Measurements from ENCODE around the gene NOSTRIN.
"Not testable (repeated sequence)": the region's sequence is repeated elsewhere in the genome, so short reads cannot be mapped to it uniquely, and the experiment has no call there.

NOSTRIN gene

DNA sequence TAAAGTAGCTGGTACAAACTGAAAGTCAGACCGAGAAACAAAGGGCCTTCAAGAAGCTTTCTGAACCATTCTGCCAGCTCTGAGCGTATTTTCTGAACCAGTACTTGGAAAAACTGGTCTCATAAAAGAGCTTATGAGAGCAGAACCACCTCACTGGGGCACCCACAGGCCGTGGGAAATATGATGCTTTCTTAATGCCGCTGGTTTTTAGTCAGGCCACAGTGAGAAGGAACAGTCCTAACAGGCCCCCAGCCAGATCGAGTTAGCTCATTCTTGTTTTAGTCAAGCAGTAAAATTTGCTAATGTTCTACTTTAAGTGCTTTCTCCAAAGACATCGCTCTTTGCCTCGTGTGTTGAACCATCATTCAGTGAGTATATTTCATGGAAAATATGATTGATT, 12.7 kb upstream of the NOSTRIN start:
- no peak for DNase-seq (ENCODE audit: low read depth in 2 of 2)

DNA sequence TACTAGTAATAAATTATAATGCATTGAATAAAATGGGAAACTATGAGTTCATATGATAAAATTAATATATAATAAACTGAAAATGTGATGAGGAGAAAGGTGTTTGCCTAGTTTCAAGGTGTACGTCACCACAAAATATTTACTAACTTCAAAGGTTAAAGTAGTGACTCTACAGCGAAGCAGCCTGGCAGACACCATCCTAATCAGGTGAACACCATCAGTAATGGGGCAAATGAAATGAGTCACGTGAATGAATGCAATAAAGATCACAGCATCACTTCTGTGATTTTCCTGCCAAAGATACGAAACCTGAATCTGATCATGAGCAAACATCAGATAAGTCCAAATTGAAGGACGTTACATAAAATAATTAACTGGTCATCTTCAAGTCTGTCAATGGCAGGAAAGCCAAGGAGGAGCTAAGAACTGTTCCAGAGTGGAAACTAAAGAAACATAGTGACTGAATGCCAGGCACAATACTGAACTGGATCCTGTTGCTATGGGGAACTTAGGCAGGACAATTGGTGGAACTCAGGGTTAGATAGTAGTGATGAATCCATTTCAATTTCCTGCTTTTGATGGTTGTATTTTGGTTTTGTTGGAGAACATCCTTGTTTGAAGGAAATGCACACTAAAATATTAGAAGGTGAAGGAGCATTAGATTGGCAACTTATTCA, 12.1 kb upstream of the NOSTRIN start:
- DNase-seq (ENCODE audit: low read depth in 2 of 2), result no peak

DNA sequence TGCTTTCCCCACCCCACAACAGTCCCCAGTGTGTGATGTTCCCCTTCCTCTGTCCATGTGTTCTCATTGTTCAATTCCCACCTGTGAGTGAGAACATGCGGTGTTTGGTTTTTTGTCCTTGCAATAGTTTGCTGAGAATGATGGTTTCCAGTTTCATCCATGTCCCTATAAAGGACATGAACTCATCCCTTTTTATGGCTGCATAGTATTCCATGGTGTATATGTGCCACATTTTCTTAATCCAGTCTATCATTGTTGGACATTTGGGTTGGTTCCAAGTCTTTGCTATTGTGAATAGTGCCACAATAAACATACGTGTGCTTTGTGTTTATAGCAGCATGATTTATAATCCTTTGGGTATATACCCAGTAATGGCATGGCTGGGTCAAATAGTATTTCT, 11.3 kb upstream of the NOSTRIN start:
- not testable (repeated sequence) for DNase-seq (ENCODE audit: low read depth in 2 of 2)

GRCh38 chr2:168793596-168793995, 8.8 kb upstream of the NOSTRIN start:
- no peak for DNase-seq (ENCODE audit: low read depth in 2 of 2)

- DNase-seq (ENCODE audit: low read depth in 2 of 2), result no peak
Measured at GRCh38 chr2:168794968-168795367, 7.5 kb upstream of the NOSTRIN start.

GRCh38 chr2:168796090-168796577, 6.3 kb upstream of the NOSTRIN start:
- DNase-seq (ENCODE audit: low read depth in 2 of 2), result no peak

- DNase-seq (ENCODE audit: low read depth in 2 of 2), result no peak
Measured at GRCh38 chr2:168796583-168797285, 5.7 kb upstream of the NOSTRIN start.

DNA sequence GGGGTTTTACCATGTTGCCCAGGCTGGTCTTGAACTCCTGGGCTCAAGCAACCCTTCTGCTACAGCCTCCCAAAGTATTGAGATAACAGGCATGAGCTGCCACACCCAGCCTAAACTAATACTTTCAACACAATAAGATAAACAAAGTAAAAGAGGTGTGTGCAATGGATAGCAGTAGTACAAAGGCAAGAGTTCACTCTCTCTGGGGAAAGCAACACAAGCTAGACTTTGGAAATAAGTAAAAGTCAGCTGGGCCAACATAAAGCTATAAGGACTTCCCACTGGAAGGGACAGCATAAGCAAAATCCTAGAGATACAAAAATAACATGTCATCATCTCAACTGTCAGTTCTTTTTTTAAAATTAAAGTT, 5.2 kb upstream of the NOSTRIN start:
- no peak for DNase-seq (ENCODE audit: low read depth in 2 of 2)

- DNase-seq (ENCODE audit: low read depth in 2 of 2), result no peak
Measured at GRCh38 chr2:168798076-168798887, 4.2 kb upstream of the NOSTRIN start.

GRCh38 chr2:168798888-168799410, 3.5 kb upstream of the NOSTRIN start:
- no peak for DNase-seq (ENCODE audit: low read depth in 2 of 2)

- no peak for DNase-seq (ENCODE audit: low read depth in 2 of 2)
Measured at GRCh38 chr2:168801471-168801870, 966 bp upstream of the NOSTRIN start.

DNA sequence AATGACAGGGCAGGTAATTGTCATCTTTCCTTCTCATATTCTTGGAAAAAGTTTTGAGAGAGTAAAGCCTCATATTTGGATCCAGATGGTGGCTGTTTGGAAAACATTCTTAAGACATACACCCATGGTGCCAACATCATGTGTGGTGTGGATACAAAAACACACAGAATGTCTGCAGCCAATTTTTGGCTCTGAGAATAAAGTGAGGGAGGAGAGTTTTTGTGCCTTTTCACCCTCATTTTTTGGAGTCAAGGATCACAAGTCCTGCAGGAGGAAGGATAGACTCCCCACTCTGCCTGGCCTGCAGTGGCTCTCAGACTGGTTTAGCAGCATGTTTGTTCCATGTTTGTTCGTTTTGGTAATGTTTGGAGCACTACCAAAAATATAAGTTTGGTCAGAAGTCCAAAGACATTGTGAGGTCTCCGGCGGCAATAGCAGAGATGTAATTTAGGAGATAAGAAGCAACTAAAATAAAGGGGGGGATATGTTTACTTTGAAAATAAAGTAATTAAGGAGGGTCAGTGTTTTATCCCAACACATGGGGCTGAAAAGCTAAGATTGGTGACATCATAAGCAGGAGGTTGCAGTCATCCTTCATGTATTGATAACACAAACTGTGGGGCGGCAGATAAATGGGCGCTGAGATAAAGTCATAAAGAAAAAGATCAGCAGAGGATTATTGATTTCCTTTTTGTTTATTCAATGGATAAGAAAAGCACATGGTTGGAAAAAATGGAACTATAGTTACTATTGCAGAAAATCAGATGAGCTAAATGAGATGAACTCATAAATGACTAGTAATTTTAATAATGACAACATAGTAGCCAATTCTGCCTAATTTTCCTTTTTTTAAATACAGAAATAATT, 655 bp downstream of the NOSTRIN start:
- DNase-seq (ENCODE audit: low read depth in 2 of 2), result no peak

DNA sequence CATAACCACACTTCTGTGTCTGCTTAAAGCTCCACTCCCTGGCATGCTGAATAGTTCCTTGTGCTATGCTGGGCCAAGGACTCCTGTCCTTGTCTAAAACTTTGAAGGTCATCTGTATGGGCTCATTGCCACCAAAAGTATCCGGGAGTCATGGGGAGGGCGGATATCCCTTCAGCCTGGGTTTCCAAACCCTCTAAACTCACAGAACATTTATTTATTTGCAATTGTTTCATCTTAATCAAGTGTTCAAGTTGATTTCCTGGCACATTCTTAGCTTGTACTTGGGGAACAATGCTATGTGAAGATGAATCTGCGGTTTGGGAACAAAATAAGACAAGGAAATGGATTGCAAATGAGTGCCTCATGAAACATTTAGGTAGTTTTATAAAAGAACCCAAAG, 1.8 kb downstream of the NOSTRIN start:
- no peak for DNase-seq (ENCODE audit: low read depth in 2 of 2)

DNA sequence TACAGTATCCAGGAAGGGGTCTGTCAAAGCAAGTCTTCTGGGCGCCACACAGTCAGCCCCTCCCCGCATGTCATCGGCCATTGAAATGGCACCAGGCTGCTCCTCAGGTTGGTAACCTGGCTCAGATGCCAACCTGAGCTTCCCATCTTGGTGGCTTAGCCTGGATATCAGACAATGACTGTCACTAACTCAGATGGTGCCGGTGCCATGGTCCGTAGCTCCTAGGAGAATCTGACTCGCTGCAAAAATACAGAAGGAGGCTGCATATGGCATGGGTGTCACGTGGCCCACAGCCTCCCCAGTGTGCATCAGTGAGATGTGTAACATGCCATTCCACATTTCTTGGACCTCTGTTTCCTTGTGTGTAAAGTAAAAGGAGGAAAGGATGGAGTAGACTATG, 3.2 kb downstream of the NOSTRIN start:
- no peak for DNase-seq (ENCODE audit: low read depth in 2 of 2)

GRCh38 chr2:168809537-168809936, 7.1 kb downstream of the NOSTRIN start:
- DNase-seq (ENCODE audit: low read depth in 2 of 2), result no peak

- DNase-seq (ENCODE audit: low read depth in 2 of 2), result no peak
Measured at GRCh38 chr2:168810235-168810634, 7.8 kb downstream of the NOSTRIN start.

GRCh38 chr2:168811696-168812095, 9.3 kb downstream of the NOSTRIN start:
- no peak for DNase-seq (ENCODE audit: low read depth in 2 of 2)

DNA sequence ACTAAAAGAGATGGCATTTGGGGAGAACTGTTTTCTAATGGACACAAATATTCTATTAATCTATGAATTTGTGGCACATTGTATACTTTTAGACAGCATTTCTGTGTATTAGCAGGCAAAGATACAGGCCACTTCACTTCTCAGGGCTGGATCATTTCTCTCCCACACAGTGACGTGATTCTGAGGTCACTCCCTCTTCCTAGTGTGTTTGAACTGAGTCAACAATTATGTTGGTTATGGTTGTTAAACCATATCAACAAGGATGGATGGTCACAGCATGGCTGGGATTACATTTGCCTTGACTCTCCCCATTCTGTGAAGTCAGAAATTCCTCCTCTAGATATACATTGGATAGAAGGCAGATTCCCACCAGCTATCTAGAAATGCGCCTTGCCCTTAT, 11.6 kb downstream of the NOSTRIN start:
- no peak for DNase-seq (ENCODE audit: low read depth in 2 of 2)

DNA sequence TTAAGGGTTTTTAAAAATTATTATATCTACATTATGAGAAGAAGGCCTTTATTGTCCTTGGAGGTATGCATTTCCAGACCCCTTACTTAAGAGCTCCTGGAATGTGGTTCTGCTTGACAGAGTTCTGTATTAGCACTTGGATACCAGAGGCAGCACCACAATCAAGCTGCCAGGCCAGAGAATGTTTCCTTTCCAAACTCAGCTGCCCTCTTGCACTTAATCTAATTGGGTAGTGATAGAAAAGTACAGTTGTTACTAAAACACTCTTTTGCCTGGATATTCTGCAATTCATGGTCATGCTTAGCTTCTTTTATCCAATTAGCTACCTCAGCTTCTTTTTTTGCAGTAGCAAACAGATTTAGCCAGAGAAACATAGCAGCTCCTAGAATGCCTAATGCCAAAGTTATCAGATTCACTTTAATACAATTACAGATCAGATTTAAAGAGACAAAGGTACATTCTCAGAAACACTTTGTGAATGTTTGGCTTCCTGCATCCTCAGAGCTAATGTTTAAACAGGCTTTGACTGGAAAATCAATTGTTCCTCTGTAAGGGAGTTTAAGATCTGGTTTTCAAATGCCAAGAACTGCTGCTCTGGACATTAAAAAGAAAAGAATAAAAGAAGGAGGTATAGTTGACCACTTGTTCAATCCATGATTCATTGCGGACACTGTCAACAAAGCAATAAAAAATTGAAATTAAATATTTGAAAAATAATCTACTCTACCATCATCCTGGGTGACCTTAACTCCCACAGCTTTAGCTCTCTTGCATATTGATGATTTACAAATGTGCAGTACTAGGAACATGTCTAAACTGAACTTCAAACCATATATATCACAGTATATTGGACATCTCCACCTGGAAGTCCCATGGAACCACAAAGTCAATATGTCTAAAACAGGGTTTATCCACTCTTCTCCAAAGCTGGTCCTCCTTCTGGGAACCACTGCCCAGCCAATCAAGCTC, 12.8 kb downstream of the NOSTRIN start:
- no peak for DNase-seq (ENCODE audit: low read depth in 2 of 2)

GRCh38 chr2:168816369-168816768, 13.9 kb downstream of the NOSTRIN start:
- DNase-seq (ENCODE audit: low read depth in 2 of 2), result no peak

All from stimulated activated CD4-positive, alpha-beta T cell treated with anti-CD3 and anti-CD28 coated beads, Interleukin-1b, Interleukin-23, amount 100 ng/mL, for 4 hours (primary cell).